ENCODE results near the gene GRID2. TPM values are rescaled to one million over a fixed set of nuclear protein-coding genes. Genes with fewer than 3 reads are reported as not detected.

GRID2 gene
- total and polyA plus RNA-seq, 2 of the 4 experiments (the other 2 are of a cell fraction) = under 0.01 TPM; not detected in 1

DNA sequence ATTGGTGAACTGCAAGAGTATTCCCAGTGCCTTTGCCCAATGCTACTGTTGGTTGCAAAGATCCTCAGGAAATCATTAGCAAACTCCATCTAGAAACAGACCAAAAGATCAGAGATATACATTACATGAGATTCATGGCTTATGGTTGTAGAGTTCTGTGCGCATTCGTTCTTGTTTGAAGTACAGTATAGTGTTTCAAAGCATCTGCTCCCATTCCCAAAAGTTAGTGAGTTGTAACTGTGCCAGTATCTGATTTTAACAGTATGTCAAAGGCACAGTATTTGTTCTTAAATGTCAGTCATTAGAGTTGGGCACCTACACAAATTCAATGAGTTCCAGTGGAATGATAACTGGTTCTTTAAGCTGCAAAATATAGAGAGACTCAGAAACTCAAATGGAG lies 1210.1 kb downstream of the GRID2 start:
- in situ Hi-C loops (cut with MboI; ENCODE audit: low sequenced_read_pairs) = no loop called here
- dilution Hi-C loops (cut with HindIII; ENCODE audit: low sequenced_read_pairs, unreplicated experiment) = no loop called here
- Histone ChIP-seq H3K18ac (ENCODE audit: low read depth, low read length) (no peak overlapping the region), H3K56ac (ENCODE audit: extremely low read depth, insufficient read depth, low read length) (no peak overlapping the region), H3K9ac (ENCODE audit: low read depth, low read length) (no peak overlapping the region), H2AFZ (replicated peaks; ENCODE audit: low read length, poor library complexity) (no peak overlapping the region), H3K9me3 (ENCODE audit: control insufficient read depth, insufficient read depth, low read length) (no peaks in the 10 kb centered on the region), H3K4me1 (ENCODE audit: control insufficient read depth, insufficient read depth, low read length) (no peaks in the 10 kb centered on the region), H4K91ac (ENCODE audit: insufficient read depth, low read depth, low read length) (no peak overlapping the region), H3K23ac (ENCODE audit: low read depth, low read length) (no peak overlapping the region), H3K4me2 (ENCODE audit: low read depth, low read length) (no peak overlapping the region), H4K8ac (ENCODE audit: low read depth in 2 of 2, low read length in 2 of 2) (no peak overlapping the region), H3K27me3 (ENCODE audit: control insufficient read depth, insufficient read depth, low read length) (no peaks in the 10 kb centered on the region), H3K4ac (ENCODE audit: low read depth, low read length) (no peak overlapping the region), H4K20me1 (ENCODE audit: insufficient read depth, low read length) (no peaks in the 10 kb centered on the region), H2BK120ac (ENCODE audit: low read depth, low read length) (no peak overlapping the region), H3K27ac (ENCODE audit: insufficient read depth, low read length) (no peak overlapping the region), H3K36me3 (ENCODE audit: control insufficient read depth, insufficient read depth, low read length) (no peaks in the 10 kb centered on the region), H3K9me1 (ENCODE audit: insufficient read depth, low read length) (no peaks in the 10 kb centered on the region), H2BK15ac (ENCODE audit: low read depth, low read length) (no peak overlapping the region), H3K79me1 (ENCODE audit: low read depth in 1 of 2, low read length in 2 of 2) (no peaks in the 10 kb centered on the region), H4K5ac (ENCODE audit: low read depth, low read length) (no peak overlapping the region), H3K4me3 (ENCODE audit: insufficient read depth, low read depth, low read length) (no peak overlapping the region), H3K14ac (replicated peaks; ENCODE audit: low read depth, low read length) (no peak overlapping the region), H2AK9ac (replicated peaks; ENCODE audit: low read depth, low read length, poor library complexity) (no peak overlapping the region), H2BK5ac (ENCODE audit: low read depth, low read length, poor library complexity, severe bottlenecking) (no peak overlapping the region), H2AK5ac (ENCODE audit: low read depth, low read length) (no peak overlapping the region), H2BK20ac (ENCODE audit: low read depth, low read length) (no peak overlapping the region)
- CTCF ChIA-PET = no interaction called here
- no peak for ATAC-seq (ENCODE audit: low read depth)
- no peak for DNase-seq
- POLR2A ChIA-PET (ENCODE audit: unreplicated experiment) = no interaction called here
- no CpG with 5 or more reads among the region's 2 CpGs for WGBS, 2 experiments (ENCODE audit: extremely low coverage in 2 of 2, insufficient read length in 1 of 2)
- BruUV-seq (replicated peaks) = no TSS peak
- TF ChIP-seq FOS (IDR thresholded peaks at IDR 0.05; ENCODE audit: low read depth, low read length) (no peak), MAFK (IDR thresholded peaks at IDR 0.05; ENCODE audit: low read depth, low read length) (no peak), RCOR1 (IDR thresholded peaks at IDR 0.05; ENCODE audit: insufficient replicate concordance, low read length) (no peak), MXI1 (IDR thresholded peaks at IDR 0.05; ENCODE audit: borderline replicate concordance, low read depth, low read length) (no peak), RAD21 (IDR thresholded peaks at IDR 0.05; ENCODE audit: low read length) (no peak), BHLHE40 (IDR thresholded peaks at IDR 0.05; ENCODE audit: low read depth, low read length) (no peak), CHD1 (IDR thresholded peaks at IDR 0.05; ENCODE audit: low read depth, low read length) (no peak), CEBPB (IDR thresholded peaks at IDR 0.05; ENCODE audit: low read depth, low read length) (no peak), NFE2L2 (IDR thresholded peaks at IDR 0.05; ENCODE audit: low read depth, low read length) (no peak), RFX5 (IDR thresholded peaks at IDR 0.05; ENCODE audit: low read depth, low read length) (no peak)
- TF ChIP-seq, protein P1, sequence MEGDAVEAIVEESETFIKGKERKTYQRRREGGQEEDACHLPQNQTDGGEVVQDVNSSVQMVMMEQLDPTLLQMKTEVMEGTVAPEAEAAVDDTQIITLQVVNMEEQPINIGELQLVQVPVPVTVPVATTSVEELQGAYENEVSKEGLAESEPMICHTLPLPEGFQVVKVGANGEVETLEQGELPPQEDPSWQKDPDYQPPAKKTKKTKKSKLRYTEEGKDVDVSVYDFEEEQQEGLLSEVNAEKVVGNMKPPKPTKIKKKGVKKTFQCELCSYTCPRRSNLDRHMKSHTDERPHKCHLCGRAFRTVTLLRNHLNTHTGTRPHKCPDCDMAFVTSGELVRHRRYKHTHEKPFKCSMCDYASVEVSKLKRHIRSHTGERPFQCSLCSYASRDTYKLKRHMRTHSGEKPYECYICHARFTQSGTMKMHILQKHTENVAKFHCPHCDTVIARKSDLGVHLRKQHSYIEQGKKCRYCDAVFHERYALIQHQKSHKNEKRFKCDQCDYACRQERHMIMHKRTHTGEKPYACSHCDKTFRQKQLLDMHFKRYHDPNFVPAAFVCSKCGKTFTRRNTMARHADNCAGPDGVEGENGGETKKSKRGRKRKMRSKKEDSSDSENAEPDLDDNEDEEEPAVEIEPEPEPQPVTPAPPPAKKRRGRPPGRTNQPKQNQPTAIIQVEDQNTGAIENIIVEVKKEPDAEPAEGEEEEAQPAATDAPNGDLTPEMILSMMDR (conservative IDR thresholded peaks at IDR 0.05; ENCODE audit: low read depth, low read length) = no peak
- TF ChIP-seq, protein P2, sequence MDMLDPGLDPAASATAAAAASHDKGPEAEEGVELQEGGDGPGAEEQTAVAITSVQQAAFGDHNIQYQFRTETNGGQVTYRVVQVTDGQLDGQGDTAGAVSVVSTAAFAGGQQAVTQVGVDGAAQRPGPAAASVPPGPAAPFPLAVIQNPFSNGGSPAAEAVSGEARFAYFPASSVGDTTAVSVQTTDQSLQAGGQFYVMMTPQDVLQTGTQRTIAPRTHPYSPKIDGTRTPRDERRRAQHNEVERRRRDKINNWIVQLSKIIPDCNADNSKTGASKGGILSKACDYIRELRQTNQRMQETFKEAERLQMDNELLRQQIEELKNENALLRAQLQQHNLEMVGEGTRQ (IDR thresholded peaks at IDR 0.05; ENCODE audit: low read depth, low read length) = no peak
- TF ChIP-seq, protein P3, sequence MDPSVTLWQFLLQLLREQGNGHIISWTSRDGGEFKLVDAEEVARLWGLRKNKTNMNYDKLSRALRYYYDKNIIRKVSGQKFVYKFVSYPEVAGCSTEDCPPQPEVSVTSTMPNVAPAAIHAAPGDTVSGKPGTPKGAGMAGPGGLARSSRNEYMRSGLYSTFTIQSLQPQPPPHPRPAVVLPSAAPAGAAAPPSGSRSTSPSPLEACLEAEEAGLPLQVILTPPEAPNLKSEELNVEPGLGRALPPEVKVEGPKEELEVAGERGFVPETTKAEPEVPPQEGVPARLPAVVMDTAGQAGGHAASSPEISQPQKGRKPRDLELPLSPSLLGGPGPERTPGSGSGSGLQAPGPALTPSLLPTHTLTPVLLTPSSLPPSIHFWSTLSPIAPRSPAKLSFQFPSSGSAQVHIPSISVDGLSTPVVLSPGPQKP (IDR thresholded peaks at IDR 0.05; ENCODE audit: borderline replicate concordance, low read depth, low read length) = no peak
- intact Hi-C loops (cut with micrococcal nuclease) = no loop called here
